Neural cell (in vitro differentiated cells): ENCODE data around the gene LDLR. TPM values are rescaled to one million over a fixed set of nuclear protein-coding genes. Genes with fewer than 3 reads are reported as not detected.
"Not testable (repeated sequence)": the region's sequence is repeated elsewhere in the genome, so short reads cannot be mapped to it uniquely, and the experiment has no call there.

Experiments
- H2AFZ ChIP-seq: fragments of 200-600, 300-800 bp; sonication (generic), shearing (Covaris generic); 2 replicates; pipeline ENCODE4 v1.6.0; 2014; ENCODE audit warnings: low read depth, mild to moderate bottlenecking, antibody characterized with exemption, low read length, moderate library complexity
- H3F3A ChIP-seq: fragments of 200-600 bp; shearing (Covaris generic); 2 replicates; pipeline ENCODE4 v1.6.1; 2016; ENCODE audit warnings: mild to moderate bottlenecking, moderate library complexity, mixed read lengths, antibody characterized with exemption, low read length; ENCODE audit not compliant: insufficient read depth, poor library complexity, severe bottlenecking
- H3K27ac ChIP-seq: fragments of 200-600, 300-800 bp; sonication (generic), shearing (Covaris generic); 2 replicates; pipeline ENCODE4 v1.5.1; 2014; ENCODE audit warnings: mild to moderate bottlenecking, low read length, moderate library complexity
- H3K27me3 ChIP-seq: fragments of 300-800, 200-600 bp; sonication (generic), shearing (Covaris generic); 2 replicates; pipeline ENCODE4 v1.6.0; 2014; ENCODE audit warnings: mild to moderate bottlenecking, low read depth, low read length, moderate library complexity; ENCODE audit not compliant: insufficient read depth
- H3K36me3 ChIP-seq: fragments of 300-800, 200-600 bp; sonication (generic), shearing (Covaris generic); 2 replicates; pipeline ENCODE4 v1.5.1; 2014; ENCODE audit warnings: mild to moderate bottlenecking, antibody characterized with exemption, low read length, moderate library complexity; ENCODE audit not compliant: insufficient read depth
- H3K4me2 ChIP-seq: fragments of 300-800, 200-600 bp; sonication (generic), shearing (Covaris generic); 2 replicates; pipeline ENCODE4 v1.6.0; 2014; ENCODE audit warnings: mild to moderate bottlenecking, low read length
- H3K4me3 ChIP-seq: fragments of 300-800, 200-600 bp; sonication (generic), shearing (Covaris generic); 2 replicates; pipeline ENCODE4 v1.5.1; 2014; ENCODE audit warnings: mild to moderate bottlenecking, low read length, moderate library complexity
- H3K79me2 ChIP-seq: fragments of 200-600 bp; shearing (Covaris generic); replicated peaks from 2 replicates; pipeline ENCODE4 v1.6.0; 2014; ENCODE audit warnings: mild to moderate bottlenecking, low read length, moderate library complexity; ENCODE audit not compliant: insufficient read depth
- H3K9ac ChIP-seq: fragments of 300-800, 200-600 bp; sonication (generic), shearing (Covaris generic); 2 replicates; pipeline ENCODE4 v1.6.1; 2016; ENCODE audit warnings: mild to moderate bottlenecking, low read length, mixed read lengths
- H3K9me2 ChIP-seq: fragments of 200-600 bp; shearing (Covaris generic); 2 replicates; pipeline ENCODE4 v1.6.1; 2016; ENCODE audit warnings: mild to moderate bottlenecking, low read length, mixed read lengths; ENCODE audit not compliant: insufficient read depth
- H3K9me3 ChIP-seq: fragments of 200-600, 300-800 bp; sonication (generic), shearing (Covaris generic); 2 replicates; pipeline ENCODE4 v1.6.1; 2016; ENCODE audit warnings: mild to moderate bottlenecking, mixed run types, low read length, moderate library complexity, mixed read lengths
- H4K20me1 ChIP-seq: fragments of 200-600 bp; shearing (Covaris generic); 2 replicates; pipeline ENCODE4 v1.6.1; 2016; ENCODE audit warnings: mild to moderate bottlenecking, mixed run types; ENCODE audit not compliant: insufficient read depth
- CTCF ChIP-seq: fragments of 450-650 bp; IDR thresholded peaks from 2 replicates; pipeline ENCODE4 v1.5.1; 2014; ENCODE audit warnings: antibody characterized with exemption, mild to moderate bottlenecking, moderate library complexity; ENCODE audit not compliant: poor library complexity, severe bottlenecking
- EP300 ChIP-seq: fragments of 450-650 bp; conservative IDR thresholded peaks from 2 replicates; pipeline ENCODE4 v1.6.1; 2014; ENCODE audit warnings: antibody characterized with exemption, mild to moderate bottlenecking, moderate library complexity; ENCODE audit not compliant: poor library complexity, severe bottlenecking
- EZH2 ChIP-seq: fragments of 200-600, 300-800 bp; shearing (Covaris generic), sonication (generic); IDR thresholded peaks from 2 replicates; pipeline ENCODE4 v1.6.1; 2014; ENCODE audit warnings: antibody characterized with exemption, low read length, borderline replicate concordance, mild to moderate bottlenecking; ENCODE audit not compliant: insufficient read depth, poor library complexity, severe bottlenecking
- MXI1 ChIP-seq: fragments of 450-650 bp; conservative IDR thresholded peaks from 2 replicates; pipeline ENCODE4 v1.6.1; 2014; ENCODE audit warnings: antibody characterized with exemption, mild to moderate bottlenecking; ENCODE audit not compliant: poor library complexity, severe bottlenecking
- POLR2AphosphoS5 ChIP-seq: IDR thresholded peaks from 2 replicates; pipeline ENCODE4 v1.6.1; 2012
- RAD21 ChIP-seq: fragments of 450-650 bp; conservative IDR thresholded peaks from 2 replicates; pipeline ENCODE4 v1.6.1; 2014; ENCODE audit warnings: antibody characterized with exemption, mild to moderate bottlenecking, moderate library complexity
- REST ChIP-seq: IDR thresholded peaks from 2 replicates; pipeline ENCODE4 v1.6.1; 2012; ENCODE audit warnings: borderline replicate concordance
- SMC3 ChIP-seq: fragments of 450-650 bp; conservative IDR thresholded peaks from 2 replicates; pipeline ENCODE4 v1.6.1; 2014; ENCODE audit warnings: antibody characterized with exemption, mild to moderate bottlenecking, moderate library complexity; ENCODE audit not compliant: poor library complexity
- TAF1 ChIP-seq: IDR thresholded peaks from 2 replicates; pipeline ENCODE4 v1.6.1; 2012; ENCODE audit warnings: low read depth
- polyA plus RNA-seq: library from polyadenylated mRNA; depleted of rRNA; stranded (reverse); fragments of >200 nt; gene quantifications from 2 replicates; pipeline ENCODE4 v1.2.3, GENCODE V29; 2014

The LDLR gene
- polyA plus RNA-seq, 1 donor from 2014 or later: 23.2 TPM

DNA sequence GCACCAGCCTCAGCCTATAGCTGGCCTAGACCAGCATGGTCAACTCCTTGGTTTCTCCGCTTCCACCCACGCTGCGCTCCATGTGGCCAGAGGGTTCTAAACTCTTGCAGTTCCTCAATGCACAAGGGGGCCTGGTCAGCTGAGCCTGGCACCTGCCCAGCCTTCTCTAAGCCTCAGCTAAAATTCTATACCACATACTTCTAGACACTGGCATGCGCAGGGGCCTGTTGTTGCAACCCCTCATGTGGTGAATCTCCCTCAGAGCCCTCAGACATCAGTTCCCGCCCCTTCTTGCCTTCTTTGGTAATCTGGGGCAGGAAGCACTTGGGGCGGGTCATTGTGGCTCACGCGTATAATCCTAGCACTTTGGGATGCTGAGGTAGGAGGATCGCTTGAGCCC lies 19.7 kb upstream of the LDLR start:
- H3F3A ChIP-seq: no peaks in the 10 kb centered on the region
- peak; percentile 7 for TF ChIP-seq POLR2AphosphoS5
- TF ChIP-seq EP300: no peak
- no peak overlapping the region for H3K4me2 ChIP-seq
- no peak overlapping the region for H3K9ac ChIP-seq
- no peaks in the 10 kb centered on the region for H3K9me3 ChIP-seq
- H3K36me3 ChIP-seq: peaks cover 4% of the 10 kb centered on the region
- no peak overlapping the region for H3K4me3 ChIP-seq
- H3K27ac ChIP-seq: no peak overlapping the region
- H3K9me2 ChIP-seq: no peaks in the 10 kb centered on the region
- no peaks in the 10 kb centered on the region for H3K79me2 ChIP-seq
- no peaks in the 10 kb centered on the region for H4K20me1 ChIP-seq
- no peak overlapping the region for H2AFZ ChIP-seq
- no peaks in the 10 kb centered on the region for H3K27me3 ChIP-seq

- H3K27ac ChIP-seq: no peak overlapping the region
- H3K4me2 ChIP-seq: no peak overlapping the region
- no peak overlapping the region for H2AFZ ChIP-seq
- H3K79me2 ChIP-seq: no peaks in the 10 kb centered on the region
- no peaks in the 10 kb centered on the region for H4K20me1 ChIP-seq
- no peaks in the 10 kb centered on the region for H3F3A ChIP-seq
- no peaks in the 10 kb centered on the region for H3K9me3 ChIP-seq
- H3K36me3 ChIP-seq: peaks cover 4% of the 10 kb centered on the region
- no peaks in the 10 kb centered on the region for H3K27me3 ChIP-seq
- no peak for TF ChIP-seq EZH2
- TF ChIP-seq REST: no peak
- H3K4me3 ChIP-seq: no peak overlapping the region
- no peak overlapping the region for H3K9ac ChIP-seq
- no peaks in the 10 kb centered on the region for H3K9me2 ChIP-seq
Observed at GRCh38 chr19:11070123-11070522, 19.1 kb upstream of the LDLR start.

DNA sequence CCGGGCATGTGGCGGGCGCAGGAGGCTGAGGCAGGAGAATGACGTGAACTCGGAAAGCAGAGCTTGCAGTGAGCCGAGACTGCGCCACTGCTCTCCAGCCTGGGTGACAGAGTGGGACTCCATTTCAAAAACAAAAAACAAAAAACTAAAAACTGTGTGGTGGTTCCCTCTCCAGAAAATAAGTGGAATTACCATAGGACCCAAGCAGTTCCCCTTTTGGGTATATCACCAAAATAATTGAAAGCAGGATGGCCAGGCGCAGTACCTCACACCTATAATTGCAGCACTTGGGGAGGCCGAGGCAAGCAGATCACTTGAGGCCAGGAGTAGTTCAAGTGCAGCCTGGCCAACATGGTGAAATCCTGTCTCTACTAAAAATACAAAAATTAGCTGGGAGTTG lies 15.7 kb upstream of the LDLR start:
- no peak overlapping the region for H3K4me2 ChIP-seq
- H3K36me3 ChIP-seq: no peaks in the 10 kb centered on the region
- H3K9me2 ChIP-seq: no peaks in the 10 kb centered on the region
- H3K79me2 ChIP-seq: no peaks in the 10 kb centered on the region
- no peak overlapping the region for H3K27ac ChIP-seq
- H3K9me3 ChIP-seq: no peaks in the 10 kb centered on the region
- H3K4me3 ChIP-seq: no peak overlapping the region
- no peaks in the 10 kb centered on the region for H3K27me3 ChIP-seq
- H3K9ac ChIP-seq: no peak overlapping the region
- TF ChIP-seq POLR2AphosphoS5: no peak
- TF ChIP-seq MXI1: no peak
- no peak for TF ChIP-seq EP300
- TF ChIP-seq TAF1: no peak
- TF ChIP-seq CTCF: no peak
- TF ChIP-seq RAD21: no peak
- TF ChIP-seq SMC3: no peak
- no peak for TF ChIP-seq EZH2
- TF ChIP-seq REST: no peak
- no peaks in the 10 kb centered on the region for H3F3A ChIP-seq
- H4K20me1 ChIP-seq: no peaks in the 10 kb centered on the region
- H2AFZ ChIP-seq: no peak overlapping the region

- not testable (repeated sequence) for H3K27me3 ChIP-seq, H3K27ac ChIP-seq, H3K79me2 ChIP-seq, H3K4me2 ChIP-seq, H3K4me3 ChIP-seq, H4K20me1 ChIP-seq, H3K9me3 ChIP-seq, H3K9me2 ChIP-seq, H2AFZ ChIP-seq, H3K36me3 ChIP-seq, H3F3A ChIP-seq, H3K9ac ChIP-seq
Observed at GRCh38 chr19:11076792-11077191, 12.5 kb upstream of the LDLR start.
